Liver (tissue), 9 donors: ENCODE results near the gene PLPP4. TPM values are rescaled to one million over a fixed set of nuclear protein-coding genes. Genes with fewer than 3 reads are reported as not detected.

ENCODE experiments used
- DNase-seq: peaks from one replicate; pipeline ENCODE4 v3.0.0-alpha.2; 2017; ENCODE audit warnings: low spot score
- H3K27ac ChIP-seq, 2 donors: one replicate each; pipeline ENCODE4 v1.7.0; 2013; ENCODE audit warnings: inconsistent platforms in 2 of 2, low read length in 2 of 2, control low read depth in 1 of 2, low read depth in 1 of 2, mild to moderate bottlenecking in 1 of 2
- H3K27me3 ChIP-seq, 4 donors: one replicate each; pipeline versions ENCODE4 v1.6.1 to v1.7.0; 2013; ENCODE audit warnings: low read length in 3 of 4, inconsistent platforms in 1 of 4, mild to moderate bottlenecking in 1 of 4, moderate library complexity in 1 of 4; ENCODE audit not compliant: control insufficient read depth in 4 of 4, insufficient read depth in 4 of 4
- H3K36me3 ChIP-seq, 4 donors: one replicate each; pipeline versions ENCODE4 v1.6.1 to v1.7.0; 2013; ENCODE audit warnings: low read length in 3 of 4, mild to moderate bottlenecking in 3 of 4, low read depth in 1 of 4, moderate library complexity in 1 of 4; ENCODE audit not compliant: control insufficient read depth in 4 of 4, insufficient read depth in 3 of 4
- H3K4me1 ChIP-seq, 4 donors: one replicate each; pipeline versions ENCODE4 v1.6.1 to v1.7.0; 2013; ENCODE audit warnings: low read length in 3 of 4, mild to moderate bottlenecking in 3 of 4, moderate library complexity in 1 of 4; ENCODE audit not compliant: control insufficient read depth in 4 of 4, insufficient read depth in 4 of 4
- H3K4me3 ChIP-seq, 3 donors: one replicate each; pipeline versions ENCODE4 v1.6.1 to v1.7.0; 2013; ENCODE audit warnings: low read length in 3 of 3, control low read depth in 1 of 3, low read depth in 1 of 3, mild to moderate bottlenecking in 1 of 3
- H3K9ac ChIP-seq, 2 donors: one replicate each; pipeline ENCODE4 v1.7.0; 2013; ENCODE audit warnings: low read length in 2 of 2, mild to moderate bottlenecking in 2 of 2, moderate library complexity in 2 of 2, control low read depth in 1 of 2, low read depth in 1 of 2
- H3K9me3 ChIP-seq, 4 donors: one replicate each; pipeline versions ENCODE4 v1.6.1 to v1.7.0; 2013; ENCODE audit warnings: low read length in 3 of 4; ENCODE audit not compliant: control insufficient read depth in 4 of 4
- ATF3 ChIP-seq: IDR thresholded peaks from 2 replicates; pipeline ENCODE4 v1.6.1; 2016; ENCODE audit warnings: antibody characterized with exemption
- CTCF ChIP-seq: fragments of 150-350 bp; IDR thresholded peaks from 2 replicates; pipeline ENCODE4 v1.5.1; 2017; ENCODE audit warnings: improper control_type of control experiment, low read depth, low read length; ENCODE audit not compliant: missing input control
- EGR1 ChIP-seq, 2 donors: IDR thresholded peaks; 2 replicates each; pipeline ENCODE4 v1.6.1; 2016 to 2018; ENCODE audit warnings: antibody characterized with exemption in 2 of 2, low read depth in 2 of 2
- FOXA1 ChIP-seq: IDR thresholded peaks from 2 replicates; pipeline ENCODE4 v1.6.1; 2016; ENCODE audit warnings: antibody characterized with exemption
- FOXA2 ChIP-seq: IDR thresholded peaks from 2 replicates; pipeline ENCODE4 v1.6.1; 2016; ENCODE audit warnings: antibody characterized with exemption
- GABPA ChIP-seq, 2 donors: IDR thresholded peaks in 1 of 2; conservative IDR thresholded peaks in 1 of 2; 2 replicates each; pipeline ENCODE4 v1.6.1; 2016; ENCODE audit warnings: antibody characterized with exemption in 2 of 2, mild to moderate bottlenecking in 1 of 2, moderate library complexity in 1 of 2
- HNF4A ChIP-seq, 2 donors: conservative IDR thresholded peaks; 2 replicates each; pipeline ENCODE4 v1.6.1; 2016; ENCODE audit warnings: antibody characterized with exemption in 2 of 2, mild to moderate bottlenecking in 2 of 2
- HNF4G ChIP-seq: IDR thresholded peaks from 2 replicates; pipeline ENCODE4 v1.6.1; 2016; ENCODE audit warnings: antibody characterized with exemption
- JUND ChIP-seq, 2 donors: IDR thresholded peaks; 2 replicates each; pipeline ENCODE4 v1.6.1; 2016; ENCODE audit warnings: antibody characterized with exemption in 2 of 2
- MAX ChIP-seq: IDR thresholded peaks from 2 replicates; pipeline ENCODE4 v1.6.1; 2016; ENCODE audit warnings: antibody characterized with exemption
- NR2F2 ChIP-seq: IDR thresholded peaks from 2 replicates; pipeline ENCODE4 v1.6.1; 2016; ENCODE audit warnings: antibody characterized with exemption
- RAD21 ChIP-seq, 2 donors: IDR thresholded peaks; 2 replicates each; pipeline ENCODE4 v1.6.1; 2016; ENCODE audit warnings: antibody characterized with exemption in 2 of 2, mild to moderate bottlenecking in 2 of 2
- REST ChIP-seq: IDR thresholded peaks from 2 replicates; pipeline ENCODE4 v1.6.1; 2016; ENCODE audit warnings: antibody characterized with exemption, mild to moderate bottlenecking
- RXRA ChIP-seq, 2 donors: IDR thresholded peaks; 2 replicates each; pipeline ENCODE4 v1.6.1; 2017 to 2018; ENCODE audit warnings: antibody characterized with exemption in 2 of 2, mild to moderate bottlenecking in 1 of 2
- SP1 ChIP-seq: IDR thresholded peaks from 2 replicates; pipeline ENCODE4 v1.6.1; 2018; ENCODE audit warnings: antibody characterized with exemption, mild to moderate bottlenecking
- TAF1 ChIP-seq: conservative IDR thresholded peaks from 2 replicates; pipeline ENCODE4 v1.6.1; 2016; ENCODE audit warnings: antibody characterized with exemption, mild to moderate bottlenecking
- YY1 ChIP-seq: IDR thresholded peaks from 2 replicates; pipeline ENCODE4 v1.6.1; 2016; ENCODE audit warnings: antibody characterized with exemption, mild to moderate bottlenecking
- ZBTB33 ChIP-seq: IDR thresholded peaks from 2 replicates; pipeline ENCODE4 v1.6.1; 2016; ENCODE audit warnings: antibody characterized with exemption
- WGBS: extraction: QIAGEN DNeasy Blood & Tissue Kit; methylation state at CpG from one replicate; pipeline ENCODE4 v1.1.7; 2013; 5-methylcytosine and 5-hydroxymethylcytosine counted together
- polyA plus RNA-seq, 2 donors: library from polyadenylated mRNA; stranded (reverse) in 1 of 2; unstranded in 1 of 2; fragments of 200-250 nt in 1 of 2; fragments of >200 nt in 1 of 2; fragmentation: Nextera tagmentation in 1 of 2; extraction: Ambion mirVana in 1 of 2; gene quantifications; one replicate each; pipeline versions ENCODE4 v1.2.1 to v1.2.3, GENCODE V29; 2013 to 2015
- total RNA-seq, 2 donors: library from RNA; depleted of rRNA; stranded (reverse); fragments of >200 nt; gene quantifications; one replicate each; pipeline ENCODE4 v1.2.3, GENCODE V29; 2014
- donor health status: healthy.
- donor health status: healthy.
- donor health status: healthy.
- donor health status: healthy.
- donor health status: healthy.

Gene PLPP4
- total and polyA plus RNA-seq, 4 donors, result 0.14 to 2.8 (median 0.93) TPM

GRCh38 chr10:120539076-120539475 is 82.0 kb downstream of the PLPP4 start:
- H3K9me3 ChIP-seq, result no peaks in the 10 kb centered on the region
- H3K36me3 ChIP-seq, result no peaks in the 10 kb centered on the region
- 49% methylated on average over 3 of the region's 3 CpGs for WGBS

More at GRCh38 chr10:120539076-120539475, 82.0 kb downstream of the PLPP4 start:
- Histone ChIP-seq H3K9ac (no peak overlapping the region), H3K4me1 (no peaks in the 10 kb centered on the region), H3K4me3 (no peak overlapping the region), H3K27me3 (peaks cover 0 to 3% (median 0%) of the 10 kb centered on the region in 4 donors), H3K27ac (no peak overlapping the region)
- TF ChIP-seq ZBTB33, result no peak
- no peak for TF ChIP-seq MAX
- no peak for TF ChIP-seq ATF3
- no peak for TF ChIP-seq FOXA2
- TF ChIP-seq NR2F2, result no peak
- no peak for TF ChIP-seq REST
- TF ChIP-seq JUND (IDR thresholded peaks at IDR 0.05), result no peak
- TF ChIP-seq GABPA (IDR thresholded peaks at IDR 0.05 in 1 of 2, conservative IDR thresholded peaks at IDR 0.05 in 1 of 2), result no peak
- TF ChIP-seq FOXA1, result no peak
- TF ChIP-seq RAD21 (IDR thresholded peaks at IDR 0.05), result no peak
- no peak for TF ChIP-seq CTCF
- TF ChIP-seq HNF4A (conservative IDR thresholded peaks at IDR 0.05), result no peak
- no peak for TF ChIP-seq EGR1 (IDR thresholded peaks at IDR 0.05; ENCODE audit: low read depth in 2 of 2)
- no peak for TF ChIP-seq YY1
- no peak for TF ChIP-seq SP1
- no peak for TF ChIP-seq TAF1
- TF ChIP-seq HNF4G, result no peak
- TF ChIP-seq RXRA (IDR thresholded peaks at IDR 0.05), result no peak
- DNase-seq, result no peak
